Transverse colon (tissue), 4 donors: Measurements from ENCODE around the gene RELA. TPM values are rescaled to one million over a fixed set of nuclear protein-coding genes. Genes with fewer than 3 reads are reported as not detected.

Experiments
- DNase-seq: peaks from one replicate; pipeline ENCODE4 v3.0.0-alpha.2; 2019
- H3K27ac ChIP-seq, 4 donors: fragments of 200-600 bp; sonication (generic); 2 replicates each; pipeline ENCODE4 v1.5.1; 2016 to 2018; ENCODE audit warnings: inconsistent platforms in 4 of 4
- H3K27me3 ChIP-seq: fragments of 200-600 bp; sonication (generic); 2 replicates; pipeline ENCODE4 v1.5.1; 2017; ENCODE audit warnings: inconsistent platforms
- H3K36me3 ChIP-seq, 4 donors: fragments of 200-600 bp; sonication (generic); 2 replicates each; pipeline ENCODE4 v1.5.1; 2017 to 2019; ENCODE audit warnings: inconsistent platforms in 4 of 4
- H3K4me1 ChIP-seq, 4 donors: fragments of 200-600 bp; sonication (generic); 2 replicates each; pipeline ENCODE4 v1.5.1; 2017 to 2020; ENCODE audit warnings: inconsistent platforms in 4 of 4
- H3K4me3 ChIP-seq, 4 donors: fragments of 200-600 bp; sonication (generic); 1 replicate in 1 of 4; 2 replicates in 3 of 4; pipeline versions ENCODE4 v1.5.1 to v1.6.1; 2017 to 2019; ENCODE audit warnings: inconsistent platforms in 4 of 4
- H3K9me3 ChIP-seq, 2 donors: fragments of 200-600 bp; sonication (generic); 2 replicates each; pipeline ENCODE4 v1.5.1; 2017 to 2019; ENCODE audit warnings: inconsistent platforms in 2 of 2
- CTCF ChIP-seq, 5 experiments: fragments of 200-600 bp in 3 of 5; fragments of 450-650 bp in 2 of 5; sonication (generic) in 3 of 5; IDR thresholded peaks; 1 replicate in 2 of 5; 2 replicates in 3 of 5; pipeline ENCODE4 v1.5.1; 2016 to 2017; ENCODE audit warnings: antibody characterized with exemption in 5 of 5, inconsistent platforms in 3 of 5, mild to moderate bottlenecking in 2 of 5, moderate library complexity in 1 of 5
- EP300 ChIP-seq: sonication (generic); formaldehyde crosslinking; IDR thresholded peaks from one replicate; pipeline ENCODE4 v1.6.1; 2017; ENCODE audit warnings: antibody characterized with exemption, low read depth
- POLR2A ChIP-seq: fragments of 450-650 bp; IDR thresholded peaks from one replicate; pipeline ENCODE4 v1.6.1; 2016; ENCODE audit warnings: antibody characterized with exemption, mild to moderate bottlenecking, moderate library complexity
- POLR2AphosphoS5 ChIP-seq, 3 donors: sonication (generic); formaldehyde crosslinking; IDR thresholded peaks; one replicate each; pipeline ENCODE4 v1.6.1; 2016; ENCODE audit warnings: antibody characterized with exemption in 3 of 3
- WGBS, 2 donors: methylation state at CpG; one replicate each; pipeline ENCODE4 v1.1.5; 2018; ENCODE audit warnings: low coverage in 1 of 2; 5-methylcytosine and 5-hydroxymethylcytosine counted together
- in situ Hi-C, 4 donors: fragments of 200-750 bp; cut with MboI; loops; one replicate each; pipeline versions ENCODE4 v1.15.0 to v1.15.1; 2017; ENCODE audit warnings: low sequenced_read_pairs in 3 of 4, low pct_ligation_motif_present in 1 of 4, low pct_unique_long_range_greater_than_20kb in 1 of 4
- intact Hi-C: fragments of 100-400 bp; cut with DNase I; formaldehyde crosslinking; loops from one replicate; pipeline ENCODE4 v1.15.1; 2023; ENCODE audit warnings: low total_unique reads
- total RNA-seq, 4 donors: library from RNA; depleted of rRNA; stranded (reverse); fragments of >200 nt; gene quantifications; one replicate each; pipeline ENCODE4 v1.1.0, GENCODE V29; 2016

The RELA gene
- total RNA-seq, 4 donors from 2014 or later, result 45.8 to 95.8 (median 58.4) TPM

- in situ Hi-C loops (no loop called here), intact Hi-C loops (no loop called here)
- no peak for TF ChIP-seq CTCF (IDR thresholded peaks at IDR 0.05)
- TF ChIP-seq EP300, result no peak
- no peak for TF ChIP-seq POLR2A
- TF ChIP-seq POLR2AphosphoS5 (IDR thresholded peaks at IDR 0.05), result no peak
- Histone ChIP-seq H3K9me3 (no peaks in the 10 kb centered on the region), H3K36me3 (no peaks in the 10 kb centered on the region), H3K27ac (no peak overlapping the region), H3K27me3 (no peaks in the 10 kb centered on the region), H3K4me3 (no peak overlapping the region), H3K4me1 (peaks cover 0 to 11% (median 8%) of the 10 kb centered on the region in 4 donors)
- whole genome bisulfite sequencing, 2 donors, result 88% methylated on average over 11 of the region's 11 CpGs; no CpG with 5 or more reads in 1 of the 2 donors
- DNase-seq, result no peak
Measured at GRCh38 chr11:65644837-65645236, 17.9 kb downstream of the RELA start.

- intact Hi-C loops (no loop called here), in situ Hi-C loops (no loop called here)
- peaks cover 2 to 20% (median 17%) of the 10 kb centered on the region in 4 donors for H3K4me1 ChIP-seq
- no peak overlapping the region for H3K4me3 ChIP-seq
- WGBS, 2 donors, result 60 to 65% methylated on average over 4 to 6 of the region's 6 CpGs
- no peaks in the 10 kb centered on the region for H3K27me3 ChIP-seq
- no peak overlapping the region for H3K27ac ChIP-seq
- DNase-seq, result no peak
- no peaks in the 10 kb centered on the region for H3K36me3 ChIP-seq
- no peaks in the 10 kb centered on the region for H3K9me3 ChIP-seq
- TF ChIP-seq POLR2AphosphoS5 (IDR thresholded peaks at IDR 0.05), result no peak
- no peak for TF ChIP-seq EP300
- no peak for TF ChIP-seq POLR2A
- TF ChIP-seq CTCF (IDR thresholded peaks at IDR 0.05), result no peak
Measured at GRCh38 chr11:65643971-65644370, 18.7 kb downstream of the RELA start.

- in situ Hi-C loops (no loop called here), intact Hi-C loops (no loop called here)
- Histone ChIP-seq H3K36me3 (no peaks in the 10 kb centered on the region), H3K27ac (peak overlapping the region in 1 of 4 donors; percentile 90), H3K9me3 (no peaks in the 10 kb centered on the region), H3K27me3 (no peaks in the 10 kb centered on the region), H3K4me3 (no peak overlapping the region), H3K4me1 (peaks cover 9 to 36% (median 32%) of the 10 kb centered on the region in 4 donors)
- WGBS, 2 donors, result 71% methylated on average over 46 of the region's 49 CpGs; no CpG with 5 or more reads in 1 of the 2 donors
- TF ChIP-seq POLR2A (no peak), CTCF (IDR thresholded peaks at IDR 0.05) (no peak), POLR2AphosphoS5 (IDR thresholded peaks at IDR 0.05) (no peak), EP300 (no peak)
- no peak for DNase-seq
Measured at GRCh38 chr11:65642014-65642671, 20.6 kb downstream of the RELA start.

- H3K27ac ChIP-seq, result peak overlapping the region; percentile 84 to 92 (median 88)
- H3K36me3 ChIP-seq, result peaks cover 0 to 1% (median under 1%) of the 10 kb centered on the region in 4 donors
- H3K4me3 ChIP-seq, result peak overlapping the region in 2 of 4 donors; percentile 16 to 35
- H3K9me3 ChIP-seq, result no peaks in the 10 kb centered on the region
- TF ChIP-seq POLR2A (no peak), EP300 (no peak), POLR2AphosphoS5 (IDR thresholded peaks at IDR 0.05) (no peak), CTCF (IDR thresholded peaks at IDR 0.05) (no peak)
- 68% methylated on average over 16 of the region's 16 CpGs; no CpG with 5 or more reads in 1 of the 2 donors for WGBS, 2 donors
- in situ Hi-C loops, result no loop called here
- no peak for DNase-seq
- H3K4me1 ChIP-seq, result peaks cover 9 to 38% (median 32%) of the 10 kb centered on the region in 4 donors
- intact Hi-C loops, result no loop called here
- H3K27me3 ChIP-seq, result no peaks in the 10 kb centered on the region
Measured at GRCh38 chr11:65641297-65642013, 21.3 kb downstream of the RELA start.
